Breast epithelium (tissue), 4 donors: Measurements from ENCODE around the gene MORC1. TPM values are rescaled to one million over a fixed set of nuclear protein-coding genes. Genes with fewer than 3 reads are reported as not detected.

ENCODE experiments used
- DNase-seq, 2 donors: peaks; one replicate each; pipeline ENCODE4 v3.0.0-alpha.2; 2019; ENCODE audit warnings: low spot score in 2 of 2
- H3K27ac ChIP-seq, 2 donors: fragments of 200-600 bp; sonication (generic) in 1 of 2; one replicate each; pipeline ENCODE4 v1.5.1; 2016 to 2019; ENCODE audit warnings: mild to moderate bottlenecking in 1 of 2
- H3K27me3 ChIP-seq, 2 donors: fragments of 200-600 bp; sonication (generic) in 1 of 2; one replicate each; pipeline versions ENCODE4 v1.5.1 to v1.6.0; 2017 to 2019; ENCODE audit warnings: control low read depth in 1 of 2, mild to moderate bottlenecking in 1 of 2
- H3K36me3 ChIP-seq: fragments of 200-600 bp; one replicate; pipeline ENCODE4 v1.5.1; 2019
- H3K4me1 ChIP-seq, 2 donors: fragments of 200-600 bp; sonication (generic); one replicate each; pipeline ENCODE4 v1.5.1; 2016 to 2019; ENCODE audit warnings: control low read depth in 1 of 2
- H3K4me3 ChIP-seq, 3 donors: fragments of 200-600 bp; sonication (generic); 1 replicate in 2 of 3; 2 replicates in 1 of 3; pipeline ENCODE4 v1.5.1; 2016 to 2019; ENCODE audit warnings: mild to moderate bottlenecking in 3 of 3, moderate library complexity in 2 of 3
- H3K9me3 ChIP-seq, 2 donors: fragments of 200-600 bp; sonication (generic) in 1 of 2; one replicate each; pipeline ENCODE4 v1.5.1; 2016 to 2019; ENCODE audit warnings: control low read depth in 1 of 2
- POLR2A ChIP-seq: fragments of 450-650 bp; IDR thresholded peaks from one replicate; pipeline ENCODE4 v1.6.1; 2016; ENCODE audit warnings: antibody characterized with exemption, mild to moderate bottlenecking, moderate library complexity
- POLR2AphosphoS5 ChIP-seq, 3 donors: sonication (generic); formaldehyde crosslinking; IDR thresholded peaks; one replicate each; pipeline ENCODE4 v1.6.1; 2017; ENCODE audit warnings: antibody characterized with exemption in 3 of 3
- intact Hi-C: fragments of 100-400 bp; cut with DNase I; formaldehyde crosslinking; loops from one replicate; pipeline ENCODE4 v1.15.1; 2023; ENCODE audit warnings: low total_unique reads
- total RNA-seq, 3 donors: library from RNA; depleted of rRNA; stranded (reverse); fragments of >200 nt; gene quantifications; one replicate each; pipeline ENCODE4 v1.1.0, GENCODE V29; 2016
- TF ChIP-seq, protein P1 (sequence below), 3 donors: fragments of 450-650 bp; IDR thresholded peaks; one replicate each; pipeline ENCODE4 v1.5.1; 2016 to 2017; ENCODE audit warnings: antibody characterized with exemption in 3 of 3, mild to moderate bottlenecking in 3 of 3, moderate library complexity in 3 of 3

MORC1 gene
- total RNA-seq, 3 donors from 2014 or later, result under 0.01 TPM; not detected in 2

- H3K36me3 ChIP-seq, result no peaks in the 10 kb centered on the region
- H3K9me3 ChIP-seq, result no peaks in the 10 kb centered on the region
- intact Hi-C loops, result no loop called here
- no peak overlapping the region for H3K4me3 ChIP-seq
- TF ChIP-seq POLR2A (no peak), POLR2AphosphoS5 (IDR thresholded peaks at IDR 0.05) (no peak)
- TF ChIP-seq, protein P1, sequence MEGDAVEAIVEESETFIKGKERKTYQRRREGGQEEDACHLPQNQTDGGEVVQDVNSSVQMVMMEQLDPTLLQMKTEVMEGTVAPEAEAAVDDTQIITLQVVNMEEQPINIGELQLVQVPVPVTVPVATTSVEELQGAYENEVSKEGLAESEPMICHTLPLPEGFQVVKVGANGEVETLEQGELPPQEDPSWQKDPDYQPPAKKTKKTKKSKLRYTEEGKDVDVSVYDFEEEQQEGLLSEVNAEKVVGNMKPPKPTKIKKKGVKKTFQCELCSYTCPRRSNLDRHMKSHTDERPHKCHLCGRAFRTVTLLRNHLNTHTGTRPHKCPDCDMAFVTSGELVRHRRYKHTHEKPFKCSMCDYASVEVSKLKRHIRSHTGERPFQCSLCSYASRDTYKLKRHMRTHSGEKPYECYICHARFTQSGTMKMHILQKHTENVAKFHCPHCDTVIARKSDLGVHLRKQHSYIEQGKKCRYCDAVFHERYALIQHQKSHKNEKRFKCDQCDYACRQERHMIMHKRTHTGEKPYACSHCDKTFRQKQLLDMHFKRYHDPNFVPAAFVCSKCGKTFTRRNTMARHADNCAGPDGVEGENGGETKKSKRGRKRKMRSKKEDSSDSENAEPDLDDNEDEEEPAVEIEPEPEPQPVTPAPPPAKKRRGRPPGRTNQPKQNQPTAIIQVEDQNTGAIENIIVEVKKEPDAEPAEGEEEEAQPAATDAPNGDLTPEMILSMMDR (IDR thresholded peaks at IDR 0.05), result no peak
- DNase-seq, result no peak
- H3K27ac ChIP-seq, result no peak overlapping the region
- no peaks in the 10 kb centered on the region for H3K4me1 ChIP-seq
- no peaks in the 10 kb centered on the region for H3K27me3 ChIP-seq
Observed at GRCh38 chr3:108972482-108972881, 145.5 kb downstream of the MORC1 start.

DNA sequence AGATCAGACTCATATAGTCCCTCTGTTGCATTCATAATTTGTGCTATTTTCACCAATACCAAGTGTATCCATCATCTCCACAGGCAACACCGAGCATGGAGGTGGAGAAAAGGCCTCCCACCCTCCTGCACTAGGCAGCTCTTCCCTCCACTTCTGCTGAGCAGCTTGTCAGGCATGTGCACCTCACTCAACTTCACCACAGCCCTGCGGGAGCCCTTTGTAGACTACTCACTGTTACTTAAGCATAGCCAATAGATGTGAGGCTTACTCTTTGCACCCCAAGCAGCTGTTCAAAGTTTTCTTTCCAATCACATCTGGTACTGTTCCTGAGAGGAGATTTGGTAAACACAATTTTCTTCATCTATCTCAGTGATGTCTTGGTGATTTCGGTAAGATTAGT lies 147.4 kb downstream of the MORC1 start:
- intact Hi-C loops, result no loop called here
- TF ChIP-seq POLR2AphosphoS5 (IDR thresholded peaks at IDR 0.05) (no peak), POLR2A (no peak)
- TF ChIP-seq, protein P1 (IDR thresholded peaks at IDR 0.05), result no peak

GRCh38 chr3:108966773-108967172 lies 151.2 kb downstream of the MORC1 start:
- TF ChIP-seq POLR2A (no peak), POLR2AphosphoS5 (IDR thresholded peaks at IDR 0.05) (no peak)
- TF ChIP-seq, protein P1 (IDR thresholded peaks at IDR 0.05), result no peak
- no peak for DNase-seq
- Histone ChIP-seq H3K36me3 (no peaks in the 10 kb centered on the region), H3K27me3 (no peaks in the 10 kb centered on the region), H3K27ac (no peak overlapping the region), H3K4me1 (no peaks in the 10 kb centered on the region), H3K9me3 (no peaks in the 10 kb centered on the region), H3K4me3 (no peak overlapping the region)
- intact Hi-C loops, result no loop called here

More for the DNA sequence above, 147.4 kb downstream of the MORC1 start:
- no peak overlapping the region for H3K4me3 ChIP-seq
- H3K4me1 ChIP-seq, result no peaks in the 10 kb centered on the region
- no peak for DNase-seq
- no peaks in the 10 kb centered on the region for H3K9me3 ChIP-seq
- no peaks in the 10 kb centered on the region for H3K27me3 ChIP-seq
- no peak overlapping the region for H3K27ac ChIP-seq
- H3K36me3 ChIP-seq, result no peaks in the 10 kb centered on the region

DNA sequence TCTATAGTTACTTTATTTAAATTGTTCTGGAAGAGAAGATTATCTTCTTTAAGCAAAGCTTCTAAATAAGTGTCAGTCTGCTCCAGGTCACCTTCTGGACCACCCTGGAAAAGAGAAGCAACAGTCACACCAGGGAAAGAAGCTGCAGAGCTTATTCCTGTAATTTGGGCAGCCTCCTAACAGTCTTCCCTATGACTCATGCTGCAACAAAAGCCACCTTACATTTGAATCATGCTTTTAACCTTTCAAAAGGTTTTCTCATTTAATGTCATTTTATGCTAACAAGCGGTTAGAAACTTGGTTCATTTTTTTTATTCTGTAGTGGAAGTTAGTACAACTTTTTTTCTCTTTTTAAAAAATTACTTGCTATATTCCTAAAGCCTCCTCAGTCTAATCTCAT lies 158.9 kb downstream of the MORC1 start:
- H3K4me1 ChIP-seq, result no peaks in the 10 kb centered on the region
- no peak overlapping the region for H3K27ac ChIP-seq
- H3K27me3 ChIP-seq, result no peaks in the 10 kb centered on the region
- no peak overlapping the region for H3K4me3 ChIP-seq
- TF ChIP-seq POLR2A (no peak), POLR2AphosphoS5 (IDR thresholded peaks at IDR 0.05) (no peak)
- TF ChIP-seq, protein P1 (IDR thresholded peaks at IDR 0.05), result no peak
- no peaks in the 10 kb centered on the region for H3K36me3 ChIP-seq
- H3K9me3 ChIP-seq, result no peaks in the 10 kb centered on the region
- intact Hi-C loops, result no loop called here
- DNase-seq, result no peak

- no peaks in the 10 kb centered on the region for H3K9me3 ChIP-seq
- no peak within 1 kb of the TSS for H3K4me3 ChIP-seq
- H3K27me3 ChIP-seq, result no peaks in the 10 kb centered on the region
- DNase-seq, result no peak
- no peaks in the 10 kb centered on the region for H3K36me3 ChIP-seq
- TF ChIP-seq POLR2AphosphoS5 (IDR thresholded peaks at IDR 0.05), result no peak
- TF ChIP-seq, protein P1 (IDR thresholded peaks at IDR 0.05), result no peak
- TF ChIP-seq POLR2A, result no peak
- intact Hi-C loops, result no loop called here
- no peaks in the 10 kb centered on the region for H3K4me1 ChIP-seq
- H3K27ac ChIP-seq, result no peak within 1 kb of the TSS
Observed at GRCh38 chr3:108953700-108954099, 164.2 kb downstream of the MORC1 start, which contains the start of gene GUCA1C. Gene GUCA1C, minus strand, starts transcription at chr3:108953879. Its CDS starts 117 bp downstream, at chr3:108953762.
